ENCODE results near the gene SEC14L1. TPM values are rescaled to one million over a fixed set of nuclear protein-coding genes. Genes with fewer than 3 reads are reported as not detected.

Gene SEC14L1
- total and polyA plus RNA-seq, 2 of the 8 experiments (the other 6 are each of a cell fraction or from before 2014, with no cell fraction given), result 27.2 to 74.4 TPM

DNA sequence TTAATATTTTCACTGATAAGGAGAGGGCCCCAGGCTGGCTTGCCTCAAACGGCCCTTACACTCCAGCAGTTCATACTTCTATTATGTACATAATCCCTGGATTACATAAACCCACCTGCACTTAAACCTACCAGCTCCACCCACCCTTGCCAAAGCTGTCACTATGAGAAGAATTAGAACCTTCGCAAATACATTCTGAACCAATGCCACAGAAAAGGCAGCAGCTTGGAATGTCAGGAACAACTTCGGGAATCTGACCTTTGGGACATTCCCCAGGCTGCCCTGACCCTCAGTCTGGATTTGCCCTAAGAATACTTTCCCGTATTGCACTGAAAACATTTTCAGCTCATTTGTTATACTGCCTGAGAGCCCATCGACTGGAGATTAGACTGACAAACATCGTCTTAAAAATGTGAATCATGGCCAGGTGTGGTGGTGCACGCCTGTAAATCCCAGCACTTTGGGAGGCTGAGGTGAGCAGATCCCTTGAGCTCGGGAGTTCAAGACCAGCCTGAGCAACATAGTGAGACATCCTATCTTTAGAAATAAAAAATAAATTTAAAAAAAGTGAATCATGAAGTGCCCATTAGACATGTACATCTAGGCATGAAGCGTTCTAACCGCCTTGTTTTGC, 21.0 kb upstream of the SEC14L1 start (continued):
- no peak for TF ChIP-seq CREB1 (IDR thresholded peaks at IDR 0.05)
- no peak for TF ChIP-seq YY1 (IDR thresholded peaks at IDR 0.05; ENCODE audit: low read depth, low read length)
- TF ChIP-seq PHF8 (conservative IDR thresholded peaks at IDR 0.05; ENCODE audit: low read depth, low read length), result no peak
- no peak for TF ChIP-seq CHD2 (IDR thresholded peaks at IDR 0.05; ENCODE audit: low read length)
- TF ChIP-seq, protein P1, sequence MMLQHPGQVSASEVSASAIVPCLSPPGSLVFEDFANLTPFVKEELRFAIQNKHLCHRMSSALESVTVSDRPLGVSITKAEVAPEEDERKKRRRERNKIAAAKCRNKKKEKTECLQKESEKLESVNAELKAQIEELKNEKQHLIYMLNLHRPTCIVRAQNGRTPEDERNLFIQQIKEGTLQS (IDR thresholded peaks at IDR 0.05; ENCODE audit: insufficient read depth, low read depth, low read length), result no peak
- TF ChIP-seq, protein P2, sequence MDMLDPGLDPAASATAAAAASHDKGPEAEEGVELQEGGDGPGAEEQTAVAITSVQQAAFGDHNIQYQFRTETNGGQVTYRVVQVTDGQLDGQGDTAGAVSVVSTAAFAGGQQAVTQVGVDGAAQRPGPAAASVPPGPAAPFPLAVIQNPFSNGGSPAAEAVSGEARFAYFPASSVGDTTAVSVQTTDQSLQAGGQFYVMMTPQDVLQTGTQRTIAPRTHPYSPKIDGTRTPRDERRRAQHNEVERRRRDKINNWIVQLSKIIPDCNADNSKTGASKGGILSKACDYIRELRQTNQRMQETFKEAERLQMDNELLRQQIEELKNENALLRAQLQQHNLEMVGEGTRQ (IDR thresholded peaks at IDR 0.05; ENCODE audit: low read length), result no peak
